COLO829 (cell line): ENCODE data around the gene PRKX.
A peak's percentile ranks its signal among the peaks of the same experiment; 100 is the strongest.
"Not testable (repeated sequence)": the region's sequence is repeated elsewhere in the genome, so short reads cannot be mapped to it uniquely, and the experiment has no call there.

Source experiments
- DNase-seq: peaks from one replicate; pipeline ENCODE4 v3.0.0; 2012; ENCODE audit warnings: low spot score

PRKX gene

GRCh38 chrX:3713225-3713936 is at the start of gene PRKX:
Gene PRKX, minus strand, starts transcription at chrX:3713649. Its CDS starts 396 bp downstream, at chrX:3713253.
- DNase-seq, result peak; percentile 11

GRCh38 chrX:3763111-3763510 is 49.7 kb upstream of the PRKX start:
- no peak for DNase-seq

GRCh38 chrX:3757510-3758025 is 44.1 kb upstream of the PRKX start:
- DNase-seq, result no peak

- DNase-seq, result no peak
These were observed 34.7 kb upstream of the PRKX start for GRCh38 chrX:3748052-3748559.

- no peak for DNase-seq
These were observed 30.5 kb upstream of the PRKX start for GRCh38 chrX:3743801-3744439.

GRCh38 chrX:3740946-3741345 is 27.5 kb upstream of the PRKX start:
- not testable (repeated sequence) for DNase-seq

- no peak for DNase-seq
These were observed 25.1 kb upstream of the PRKX start for GRCh38 chrX:3738509-3738908.

GRCh38 chrX:3736536-3736935 is 23.1 kb upstream of the PRKX start:
- not testable (repeated sequence) for DNase-seq

- peak; percentile 16 for DNase-seq
These were observed 22.4 kb upstream of the PRKX start for GRCh38 chrX:3735891-3736290.

GRCh38 chrX:3734456-3734855 is 21.0 kb upstream of the PRKX start:
- not testable (repeated sequence) for DNase-seq

GRCh38 chrX:3733043-3733430 is 19.6 kb upstream of the PRKX start:
- DNase-seq, result no peak

GRCh38 chrX:3732326-3733042 is 19.0 kb upstream of the PRKX start:
- not testable (repeated sequence) for DNase-seq

- no peak for DNase-seq
These were observed 15.0 kb upstream of the PRKX start for GRCh38 chrX:3728454-3728853.

GRCh38 chrX:3723460-3723859 is 10.0 kb upstream of the PRKX start:
- DNase-seq, result not testable (repeated sequence)

GRCh38 chrX:3717742-3718420 is 4.4 kb upstream of the PRKX start:
- DNase-seq, result no peak

GRCh38 chrX:3715921-3716320 is 2.5 kb upstream of the PRKX start:
- no peak for DNase-seq

GRCh38 chrX:3714706-3715479 is 1.4 kb upstream of the PRKX start:
- not testable (repeated sequence) for DNase-seq

GRCh38 chrX:3713937-3714434 is 537 bp upstream of the PRKX start:
- DNase-seq, result no peak

- DNase-seq, result no peak
These were observed 602 bp downstream of the PRKX start for GRCh38 chrX:3712870-3713224.

GRCh38 chrX:3712051-3712869 is 1.2 kb downstream of the PRKX start:
- no peak for DNase-seq
